ENCODE data around the gene WFIKKN1.
"Not testable (repeated sequence)": the region's sequence is repeated elsewhere in the genome, so short reads cannot be mapped to it uniquely, and the experiment has no call there.

WFIKKN1 gene

GRCh38 chr16:595094-595528, 35.7 kb upstream of the WFIKKN1 start:
- DNase-seq (ENCODE audit: low spot score) = no peak

GRCh38 chr16:595942-596735, 34.6 kb upstream of the WFIKKN1 start:
- DNase-seq (ENCODE audit: low spot score) = no peak

DNA sequence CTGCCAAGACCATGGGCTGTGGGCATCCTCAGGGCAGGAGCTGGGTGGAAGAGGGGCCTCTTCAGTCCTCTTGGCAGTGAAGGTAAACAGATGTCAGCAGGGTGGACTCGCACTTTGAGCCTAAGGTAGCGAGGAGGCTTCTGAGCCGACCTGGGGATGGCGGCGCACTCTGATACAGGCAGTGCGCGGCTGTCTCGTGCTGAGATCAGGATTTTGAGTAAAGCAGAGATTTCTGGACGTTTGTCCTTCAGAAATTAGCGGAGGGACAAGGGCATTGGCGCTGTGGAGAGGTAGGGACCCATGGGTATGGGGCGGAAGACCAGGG, 34.1 kb upstream of the WFIKKN1 start:
- DNase-seq (ENCODE audit: low spot score) = no peak

- DNase-seq (ENCODE audit: low spot score) = not testable (repeated sequence)
Measured at GRCh38 chr16:597655-598054, 33.1 kb upstream of the WFIKKN1 start.

DNA sequence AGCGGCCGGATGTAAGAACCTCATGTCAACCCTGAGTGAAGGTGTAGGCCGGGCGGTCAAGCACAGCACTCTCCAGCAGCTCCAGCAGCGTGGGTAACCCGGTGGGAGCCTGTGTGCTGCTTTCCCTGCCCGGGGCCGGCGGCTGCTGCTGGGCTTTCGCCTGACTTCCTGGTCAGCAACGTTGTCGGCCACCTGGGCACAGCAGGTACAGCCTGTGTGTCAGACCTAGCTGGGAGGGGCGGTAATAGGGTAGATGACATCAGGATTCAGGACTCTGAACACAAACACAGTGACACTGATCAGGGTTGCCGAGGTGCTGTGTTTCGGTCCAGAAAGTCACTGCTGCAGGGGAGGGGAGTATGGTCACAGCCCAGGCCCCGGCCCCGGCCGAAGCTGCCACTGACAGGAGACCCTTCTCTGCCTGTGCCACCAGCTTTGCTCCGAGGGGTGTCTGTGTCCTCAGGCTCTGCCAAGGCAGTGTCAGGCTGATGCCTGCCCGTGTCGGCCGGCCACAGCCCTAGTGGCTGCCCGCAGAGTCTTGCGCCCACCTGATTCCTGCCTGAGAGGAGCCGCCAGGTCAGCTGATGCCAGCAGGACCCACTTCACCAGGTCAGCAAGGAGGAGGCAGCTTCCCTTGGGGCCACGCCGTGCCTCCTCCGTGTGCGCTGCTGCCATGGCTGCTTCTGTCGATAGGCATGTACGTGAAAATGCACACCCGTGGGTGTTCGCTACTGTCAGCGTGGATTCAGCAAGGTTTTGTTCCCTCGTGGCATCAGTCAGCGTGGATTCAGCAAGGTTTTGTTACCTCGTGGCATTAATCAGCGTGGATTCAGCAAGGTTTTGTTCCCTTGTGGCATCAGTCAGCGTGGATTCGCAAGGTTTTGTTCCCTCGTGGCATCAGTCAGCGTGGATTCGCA, 31.7 kb upstream of the WFIKKN1 start:
- DNase-seq (ENCODE audit: low spot score) = no peak

DNA sequence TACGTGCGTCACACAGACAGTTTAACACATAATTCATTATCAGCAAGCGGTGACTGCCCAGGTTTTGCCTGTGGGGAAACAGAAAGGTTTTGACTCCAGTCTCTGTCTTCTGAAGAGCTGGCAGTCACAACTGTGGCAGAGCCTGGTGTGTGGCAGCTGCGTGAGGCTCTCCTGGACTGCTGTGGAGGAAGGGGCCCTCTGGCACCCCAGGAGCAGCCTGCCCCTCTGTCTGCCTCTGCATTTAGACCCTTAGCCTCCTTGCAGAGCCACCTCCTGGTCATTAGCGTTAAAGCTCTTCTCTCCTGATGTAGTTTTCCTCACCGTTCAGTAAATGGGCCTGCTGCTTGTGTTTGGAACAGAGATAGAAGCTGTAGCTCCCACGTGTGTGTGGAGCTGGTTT, 30.0 kb upstream of the WFIKKN1 start:
- peak; percentile 76 for DNase-seq (ENCODE audit: low spot score)

GRCh38 chr16:603933-604332, 26.9 kb upstream of the WFIKKN1 start:
- no peak for DNase-seq (ENCODE audit: low spot score)

DNA sequence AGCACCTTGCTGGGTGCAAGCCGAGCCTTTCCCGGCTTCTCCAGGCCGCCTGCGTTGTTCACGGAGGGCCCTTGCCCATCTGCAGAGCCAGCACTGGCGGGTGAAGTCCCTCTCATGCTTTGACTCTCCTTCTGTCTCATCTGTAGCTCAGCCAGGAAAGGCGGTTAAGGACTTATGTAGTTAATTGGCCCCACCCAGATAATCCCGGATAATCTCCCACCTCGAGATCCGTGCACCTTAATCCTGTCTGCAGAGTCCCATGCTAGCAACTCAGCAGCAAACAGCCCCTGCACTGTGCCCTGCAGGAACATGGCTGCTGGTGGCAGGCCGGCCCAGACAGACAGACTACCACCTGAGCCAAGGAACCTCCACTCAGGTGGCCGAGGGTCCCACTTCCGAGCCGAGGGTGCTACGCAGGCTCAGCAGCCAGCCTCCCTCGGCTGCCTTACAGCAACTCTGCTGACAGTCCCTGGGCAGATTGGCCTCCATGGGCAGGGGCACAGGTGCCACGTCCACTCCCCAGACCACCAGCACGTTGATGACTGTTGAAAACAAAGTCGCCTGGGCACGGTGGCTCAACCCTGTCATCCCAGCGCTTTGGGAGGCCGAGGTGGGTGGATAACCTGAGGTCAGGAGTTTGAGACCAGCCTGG, 24.0 kb upstream of the WFIKKN1 start:
- no peak for DNase-seq (ENCODE audit: low spot score)

GRCh38 chr16:608019-608418, 22.8 kb upstream of the WFIKKN1 start:
- DNase-seq (ENCODE audit: low spot score) = no peak

DNA sequence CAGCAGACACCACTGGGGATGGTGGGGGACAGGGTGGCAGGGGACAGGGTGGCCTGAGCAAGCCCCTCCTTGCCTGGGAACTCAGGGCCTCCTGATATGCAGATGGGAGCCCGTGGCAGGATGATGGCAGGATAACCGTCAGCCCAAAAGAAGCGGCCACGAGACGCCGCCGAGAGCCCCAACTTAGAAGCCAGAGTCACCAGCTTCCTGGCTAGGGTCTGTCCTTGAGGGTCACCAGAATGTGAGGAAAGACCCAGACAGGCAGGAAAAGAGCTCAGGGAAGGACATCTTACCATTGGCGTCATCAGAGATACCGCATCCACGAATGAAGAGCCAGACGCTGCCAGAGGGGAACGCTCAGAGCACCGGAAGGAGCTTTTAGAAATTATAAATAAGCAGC, 21.5 kb upstream of the WFIKKN1 start:
- no peak for DNase-seq (ENCODE audit: low spot score)

GRCh38 chr16:609984-610383, 20.8 kb upstream of the WFIKKN1 start:
- DNase-seq (ENCODE audit: low spot score) = no peak

DNA sequence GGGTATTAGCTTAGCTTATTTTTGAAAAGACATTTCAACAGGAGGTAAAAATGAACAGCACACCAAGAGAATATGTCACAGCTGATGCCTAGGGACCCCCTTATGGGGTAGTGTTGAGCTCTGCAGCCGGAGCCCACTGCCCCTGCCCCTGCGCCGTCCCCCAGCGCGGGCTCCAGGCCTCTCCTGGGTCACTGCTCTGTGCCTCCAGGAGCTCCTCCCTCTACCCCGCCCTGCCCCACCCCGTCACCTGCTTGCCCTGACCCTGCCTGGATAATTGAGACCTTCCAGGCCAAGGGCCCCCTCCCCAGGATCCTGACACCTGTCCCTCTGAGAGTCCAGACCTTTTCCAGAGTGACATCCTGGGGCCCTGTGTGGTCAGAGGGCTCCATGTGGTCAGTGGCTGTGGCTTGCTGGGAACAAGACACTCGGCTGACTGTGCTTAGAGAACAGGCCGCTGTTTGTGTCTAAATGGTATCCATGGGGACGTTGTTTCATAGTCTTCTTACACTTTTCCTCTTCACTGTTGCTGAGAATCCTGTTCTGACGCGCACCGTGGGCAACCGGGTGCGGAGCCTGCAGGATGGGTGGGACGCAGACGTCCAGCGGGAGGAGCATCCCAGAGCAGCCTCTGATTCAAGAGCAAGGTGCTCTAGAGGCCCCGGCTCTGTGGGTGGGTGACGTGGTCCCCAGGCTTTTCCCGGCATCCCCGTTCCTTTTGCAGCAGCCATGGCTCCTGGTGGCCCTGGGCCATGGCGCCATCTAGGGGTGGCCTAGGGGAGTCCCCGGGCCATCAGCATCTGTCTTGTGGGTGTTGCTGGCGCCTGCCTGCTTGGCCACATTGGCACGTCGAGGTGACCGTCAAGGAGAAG, 20.0 kb upstream of the WFIKKN1 start:
- DNase-seq (ENCODE audit: low spot score) = peak; percentile 93

DNA sequence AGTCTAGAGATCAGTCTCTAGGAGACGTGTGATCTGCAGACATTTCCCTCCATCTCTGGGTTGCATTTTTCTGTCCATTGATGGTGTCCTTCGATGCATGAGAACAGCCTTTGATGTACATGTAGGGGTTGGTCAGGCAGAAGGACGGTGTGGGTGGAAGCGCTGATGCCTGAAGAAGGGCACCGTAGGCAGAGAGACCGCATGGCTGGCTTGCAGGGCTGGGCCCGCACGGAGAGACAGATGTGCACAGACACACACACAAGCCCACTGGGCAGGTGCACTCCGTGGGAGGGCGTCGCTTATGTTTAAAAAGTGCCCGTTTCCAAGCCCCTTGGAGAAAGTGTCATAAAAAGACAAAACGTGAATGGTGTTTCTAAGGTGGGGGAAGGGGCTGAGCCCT, 15.7 kb upstream of the WFIKKN1 start:
- DNase-seq (ENCODE audit: low spot score) = no peak

DNA sequence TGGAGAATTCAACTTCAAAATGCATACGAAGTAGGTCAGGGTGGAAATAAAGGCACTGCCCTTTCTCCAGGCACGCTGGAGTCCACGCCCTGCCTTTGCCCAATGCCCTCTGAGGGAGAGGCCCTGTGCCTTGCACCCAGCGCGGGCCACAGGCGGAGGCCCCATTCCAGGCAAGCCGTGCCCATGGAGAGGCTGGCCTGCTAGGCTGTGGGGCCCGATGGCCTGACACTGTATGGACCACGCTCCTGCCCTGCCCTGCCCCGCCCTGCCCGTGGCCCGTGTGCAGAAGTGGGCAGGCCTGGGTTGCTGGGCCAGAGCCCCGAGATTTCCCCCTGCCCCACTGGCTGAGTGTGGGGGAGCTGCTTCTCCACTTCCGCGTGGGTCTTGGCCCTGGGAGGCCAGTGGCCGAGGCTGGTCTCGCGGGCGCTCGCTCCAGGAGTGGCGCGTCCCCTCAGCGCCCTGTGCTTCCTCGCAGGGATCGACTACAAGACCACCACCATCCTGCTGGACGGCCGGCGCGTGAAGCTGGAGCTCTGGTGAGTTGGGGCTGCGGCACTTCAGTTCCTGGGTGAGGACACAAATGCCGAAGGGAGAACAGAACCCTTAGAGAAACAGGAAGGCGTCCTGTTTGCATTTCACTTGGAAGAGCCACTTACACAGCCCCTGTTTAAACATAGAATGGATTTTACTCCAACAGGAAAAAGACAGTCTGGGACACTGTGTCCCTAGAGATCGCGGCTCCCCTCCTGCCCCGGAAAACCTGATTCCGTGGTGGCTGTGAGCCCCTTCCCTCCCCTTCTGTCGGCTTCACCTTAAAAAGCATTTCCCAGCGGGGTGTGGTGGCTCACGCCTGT, 13.8 kb upstream of the WFIKKN1 start:
- DNase-seq (ENCODE audit: low spot score) = no peak

- no peak for DNase-seq (ENCODE audit: low spot score)
Measured at GRCh38 chr16:617855-618254, 12.9 kb upstream of the WFIKKN1 start.

DNA sequence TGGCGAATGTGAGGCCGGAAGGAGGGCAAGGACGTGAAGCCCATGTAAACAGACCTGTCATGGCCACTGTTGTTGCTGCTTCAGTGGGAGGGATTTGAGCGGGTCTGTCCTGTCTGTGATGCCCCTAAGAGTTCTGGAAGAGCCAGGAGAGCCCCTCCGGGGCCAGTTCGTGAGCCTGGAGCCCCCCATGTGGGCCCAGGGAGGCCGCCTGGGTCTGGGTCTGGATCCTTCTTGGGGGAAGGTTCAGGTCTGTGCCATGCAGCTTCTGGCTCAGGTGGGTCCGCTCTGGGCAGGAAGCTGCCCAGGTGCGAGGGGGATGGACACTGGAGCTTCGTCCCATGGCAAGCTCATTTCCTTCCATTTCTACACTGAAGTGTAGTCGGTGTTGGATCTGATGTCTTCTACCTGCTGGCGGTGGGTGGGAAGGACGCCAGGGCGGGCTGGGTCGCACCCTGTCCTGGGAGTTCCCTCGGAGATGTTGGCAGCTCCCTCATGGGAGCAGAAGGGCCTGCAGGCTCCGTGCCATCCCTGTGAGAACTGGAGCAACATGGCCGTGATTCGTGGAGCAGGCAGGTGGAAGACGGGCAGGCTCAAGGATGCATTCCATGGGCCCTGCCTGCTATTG, 11.2 kb upstream of the WFIKKN1 start:
- DNase-seq (ENCODE audit: low spot score) = no peak

DNA sequence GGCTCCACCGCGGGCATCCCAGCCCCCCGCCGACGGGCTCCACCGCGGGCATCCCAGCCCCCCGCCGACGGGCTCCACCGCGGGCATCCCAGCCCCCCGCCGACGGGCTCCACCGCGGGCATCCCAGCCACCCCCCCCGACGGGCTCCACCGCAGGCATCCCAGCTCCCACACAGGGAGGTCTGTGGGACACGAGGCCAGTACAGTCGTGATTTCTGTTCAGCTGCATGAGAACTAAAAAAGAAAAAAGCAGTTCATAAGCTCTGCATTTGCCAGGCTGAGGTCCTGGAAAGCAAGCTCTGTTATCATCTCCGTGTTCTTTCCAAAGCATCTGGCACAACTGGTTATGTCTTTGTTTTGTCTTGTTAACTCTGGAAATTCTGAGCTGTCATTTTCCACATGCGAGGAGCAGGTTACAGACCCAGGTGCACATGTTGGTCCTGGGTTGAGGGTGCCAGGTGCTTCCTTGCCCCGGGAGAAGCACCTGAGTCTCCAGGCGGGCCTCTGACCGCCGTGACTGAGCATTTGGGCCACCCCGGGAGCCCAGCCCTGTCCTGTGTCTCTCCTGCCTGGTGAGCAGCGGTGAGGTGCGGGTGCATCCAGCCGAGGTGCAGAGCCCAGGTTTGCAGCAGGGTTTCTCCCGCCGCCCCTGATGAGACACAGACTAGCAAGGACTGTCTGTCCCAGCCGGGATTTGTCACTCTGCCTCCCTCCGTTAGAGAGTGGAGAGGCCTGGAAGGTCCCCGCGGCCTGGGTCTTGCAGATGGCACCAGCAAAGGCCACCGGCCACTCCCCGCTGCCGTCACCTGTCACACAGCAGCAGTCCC, 9.9 kb upstream of the WFIKKN1 start:
- no peak for DNase-seq (ENCODE audit: low spot score)

GRCh38 chr16:621526-622105, 9.2 kb upstream of the WFIKKN1 start:
- DNase-seq (ENCODE audit: low spot score) = no peak

DNA sequence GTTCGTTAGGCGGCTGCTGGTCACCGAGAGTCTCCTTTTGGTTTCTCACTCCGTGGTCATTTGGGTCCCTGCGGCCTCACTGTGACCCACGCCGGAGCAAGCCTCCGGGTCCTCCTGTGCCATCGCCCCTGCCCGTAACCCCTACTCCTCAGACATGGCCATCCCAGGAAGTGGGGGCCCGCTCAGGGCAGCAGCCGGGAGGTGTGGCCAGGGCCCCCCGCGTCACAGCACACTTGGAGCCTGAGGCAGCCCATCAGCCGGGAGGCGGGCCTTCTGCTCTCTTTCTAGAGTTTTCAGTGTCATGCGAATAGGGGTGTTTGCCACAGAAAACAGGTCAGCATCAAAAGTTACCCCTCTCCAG, 7.9 kb upstream of the WFIKKN1 start:
- DNase-seq (ENCODE audit: low spot score) = no peak

Data from iPS-NIHi11 (cell line).